Stimulated activated CD8-positive, alpha-beta memory T cell treated with anti-CD3 and anti-CD28 coated beads, Interleukin-4, amount 100 ng/mL, for 48 hours (primary cell): Measurements from ENCODE around the gene SLC24A3.
"Not testable (repeated sequence)": the region's sequence is repeated elsewhere in the genome, so short reads cannot be mapped to it uniquely, and the experiment has no call there.

Experiments
- DNase-seq: peaks from one replicate; pipeline ENCODE4 v3.0.0-alpha.2; 2020

Gene SLC24A3

DNA sequence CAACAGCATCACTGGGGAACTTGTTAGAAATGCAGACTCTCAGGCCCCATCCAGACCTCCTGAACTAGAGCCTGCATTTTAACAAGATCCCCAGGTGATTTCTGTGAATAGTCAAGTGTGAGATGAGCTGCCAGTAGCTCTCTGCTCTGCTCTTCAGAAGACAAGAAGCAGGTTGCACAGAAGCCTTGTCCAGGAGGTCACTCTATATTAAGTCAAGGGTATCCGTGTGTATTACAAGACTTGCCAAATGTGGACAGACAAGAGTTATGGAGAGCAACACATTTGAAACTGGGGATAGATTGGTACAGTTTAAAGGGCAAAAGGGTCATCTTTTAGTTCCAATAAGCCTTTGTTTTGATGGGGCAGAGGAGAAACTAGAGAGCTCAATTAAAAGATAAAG lies 522.4 kb downstream of the SLC24A3 start:
- DNase-seq, result no peak

DNA sequence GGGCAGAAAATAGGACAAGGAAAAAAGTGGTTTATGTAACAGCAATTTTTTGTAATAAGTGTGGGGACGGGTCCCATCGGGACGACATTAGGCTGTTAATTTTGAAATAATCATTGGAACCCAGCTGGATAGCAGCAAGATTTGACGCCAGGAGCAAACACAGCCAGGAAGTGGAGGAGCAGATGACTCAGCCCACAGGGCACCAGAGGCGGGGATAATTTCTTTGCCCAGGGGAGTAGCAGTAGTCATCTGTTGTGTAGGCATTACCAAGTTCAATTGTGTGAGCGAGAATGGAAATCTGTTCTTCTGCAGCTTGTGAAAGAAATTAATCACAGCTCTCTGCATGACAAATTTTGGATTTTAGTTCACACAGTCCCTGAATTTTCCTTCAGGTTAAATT lies 523.0 kb downstream of the SLC24A3 start:
- no peak for DNase-seq

GRCh38 chr20:19737025-19737424 lies 524.6 kb downstream of the SLC24A3 start:
- no peak for DNase-seq

DNA sequence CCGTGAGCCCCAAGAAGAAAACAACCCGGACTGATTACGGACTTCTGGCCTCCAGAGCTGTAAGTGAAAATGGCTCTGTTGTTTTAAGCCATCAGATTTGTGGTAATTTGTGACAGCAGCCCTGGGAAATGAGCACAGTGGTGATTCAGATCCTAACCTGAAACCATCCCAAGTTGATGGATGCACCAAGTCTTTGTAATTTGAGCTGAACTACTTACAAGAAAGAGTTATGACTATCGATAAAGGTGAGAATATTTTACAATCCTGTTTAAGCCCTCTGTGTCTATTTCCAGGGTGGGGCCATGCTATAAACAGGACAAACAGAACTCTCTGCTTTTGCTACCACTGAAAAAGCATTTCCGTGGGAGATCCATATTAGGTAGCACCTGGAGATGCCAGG lies 526.5 kb downstream of the SLC24A3 start:
- no peak for DNase-seq

GRCh38 chr20:19739351-19739750 lies 526.9 kb downstream of the SLC24A3 start:
- DNase-seq, result no peak

GRCh38 chr20:19740512-19740911 lies 528.1 kb downstream of the SLC24A3 start:
- DNase-seq, result no peak

- no peak for DNase-seq
Observed at GRCh38 chr20:19741924-19742323, 529.5 kb downstream of the SLC24A3 start.

- no peak for DNase-seq
Observed at GRCh38 chr20:19742974-19743639, 530.7 kb downstream of the SLC24A3 start.

GRCh38 chr20:19743640-19743995 lies 531.2 kb downstream of the SLC24A3 start:
- DNase-seq, result no peak

- no peak for DNase-seq
Observed at GRCh38 chr20:19745106-19745505, 532.7 kb downstream of the SLC24A3 start.

GRCh38 chr20:19745584-19745983 lies 533.1 kb downstream of the SLC24A3 start:
- no peak for DNase-seq

DNA sequence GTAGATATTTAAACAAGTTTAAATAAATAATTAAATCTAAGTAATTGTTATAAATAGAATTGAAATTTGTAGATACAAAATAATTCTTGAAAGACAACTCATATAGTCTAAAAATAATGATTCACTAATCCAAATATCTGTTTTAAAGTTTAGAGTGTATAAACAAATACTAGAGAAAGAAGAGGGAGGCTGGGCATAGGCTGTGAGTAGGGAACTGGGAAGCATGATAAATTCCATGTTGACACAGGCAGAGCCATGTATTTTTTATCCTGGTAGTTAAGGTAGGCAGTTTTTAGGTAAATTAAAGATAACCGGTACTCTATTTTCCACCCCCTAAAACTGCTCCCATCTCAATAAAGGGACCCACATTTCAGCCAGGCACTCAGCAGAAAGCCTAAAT lies 534.0 kb downstream of the SLC24A3 start:
- no peak for DNase-seq

DNA sequence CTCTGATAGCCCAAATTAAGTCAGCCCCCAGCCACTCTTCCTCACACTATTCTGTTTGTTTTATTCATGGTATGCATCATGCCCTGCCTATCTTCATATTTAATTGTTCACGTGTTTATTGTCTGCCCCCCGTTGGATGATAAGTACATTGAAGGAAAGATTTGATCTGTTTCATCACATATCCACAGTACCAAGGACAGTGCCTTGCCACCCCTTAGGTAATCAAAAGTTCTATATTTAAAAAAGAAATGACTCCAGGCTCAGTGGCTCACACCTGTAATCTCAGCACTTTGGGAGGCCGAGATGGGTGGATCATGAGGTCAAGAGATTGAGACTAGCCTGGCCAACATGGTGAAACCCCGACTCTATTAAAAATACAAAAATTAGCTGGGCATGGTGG lies 535.5 kb downstream of the SLC24A3 start:
- DNase-seq, result no peak

DNA sequence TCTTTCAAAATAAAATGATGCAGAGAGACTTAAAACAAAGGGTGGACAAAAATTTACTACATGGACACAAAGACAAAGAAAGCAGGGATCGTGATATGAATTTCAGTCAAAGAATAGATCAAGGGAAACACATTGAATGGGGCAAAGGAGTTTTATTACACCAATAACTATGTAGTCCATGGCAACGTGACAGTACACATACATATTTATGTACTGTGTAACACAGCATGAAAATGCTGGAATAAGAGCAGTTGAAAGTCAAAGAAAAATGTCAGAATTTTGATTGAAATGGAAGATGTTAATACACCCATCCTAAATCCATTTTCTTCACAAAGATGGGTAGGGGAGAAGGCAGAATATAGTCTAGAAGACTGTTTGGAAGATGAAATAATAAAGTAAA lies 536.2 kb downstream of the SLC24A3 start:
- DNase-seq, result no peak

DNA sequence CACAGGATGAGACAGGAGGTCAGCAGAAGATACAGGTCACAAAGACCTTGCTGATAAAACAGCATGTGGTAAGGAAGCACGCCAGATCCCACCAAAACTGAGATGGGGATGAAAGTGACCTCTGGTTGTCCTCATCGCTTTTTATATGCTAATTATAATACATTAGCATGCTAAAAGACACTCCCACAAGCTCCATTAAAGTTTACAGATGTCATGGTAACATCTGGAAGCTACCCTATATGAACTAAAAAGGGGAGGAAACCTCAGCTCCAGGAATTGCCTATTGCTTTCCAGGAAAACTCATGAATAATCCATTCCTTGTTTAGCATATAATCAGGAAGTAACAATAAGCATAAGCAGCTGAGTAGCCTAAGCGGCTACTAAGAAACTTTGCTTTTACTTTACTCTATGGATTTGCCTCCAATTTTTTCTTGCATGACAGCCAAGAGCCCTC lies 537.2 kb downstream of the SLC24A3 start:
- no peak for DNase-seq

- DNase-seq, result no peak
Observed at GRCh38 chr20:19750101-19750606, 537.7 kb downstream of the SLC24A3 start.

DNA sequence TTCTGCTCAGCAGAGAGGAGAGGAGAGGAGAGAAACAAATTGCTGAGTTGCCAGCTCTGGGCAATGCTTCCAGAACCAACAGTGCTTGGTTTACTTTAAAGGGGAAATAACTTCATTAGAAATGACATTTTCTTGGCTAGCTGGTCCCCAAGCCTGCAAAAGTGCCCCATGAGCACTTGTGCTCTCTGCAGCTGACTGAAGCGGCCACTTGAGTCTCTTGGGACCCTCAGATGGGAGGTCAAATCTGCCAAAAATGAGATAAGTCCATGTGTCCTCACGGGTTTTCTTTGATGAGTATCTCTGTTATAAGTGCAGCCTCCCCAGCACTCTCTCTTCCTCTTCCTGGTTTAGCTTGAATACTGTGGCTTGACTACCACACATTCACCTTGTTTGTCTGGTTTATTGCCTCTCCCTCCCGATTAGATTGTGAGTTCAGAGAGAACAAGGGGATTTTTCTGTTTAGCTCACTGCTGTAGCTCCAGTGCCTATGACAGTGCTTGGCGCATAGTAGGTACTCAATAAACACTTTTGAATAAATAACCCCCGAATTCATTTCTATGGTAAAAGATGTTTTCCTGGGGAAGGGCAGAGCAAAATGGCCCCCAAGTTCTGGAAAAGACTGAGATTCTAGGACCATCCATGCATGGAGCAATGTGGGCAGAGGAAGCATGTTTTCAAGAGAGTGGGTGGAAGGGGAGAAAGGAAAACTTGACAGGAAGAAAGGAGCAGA lies 538.6 kb downstream of the SLC24A3 start:
- DNase-seq, result no peak

- not testable (repeated sequence) for DNase-seq
Observed at GRCh38 chr20:19754201-19754600, 541.8 kb downstream of the SLC24A3 start.

- no peak for DNase-seq
Observed at GRCh38 chr20:19756761-19757486, 544.5 kb downstream of the SLC24A3 start.

DNA sequence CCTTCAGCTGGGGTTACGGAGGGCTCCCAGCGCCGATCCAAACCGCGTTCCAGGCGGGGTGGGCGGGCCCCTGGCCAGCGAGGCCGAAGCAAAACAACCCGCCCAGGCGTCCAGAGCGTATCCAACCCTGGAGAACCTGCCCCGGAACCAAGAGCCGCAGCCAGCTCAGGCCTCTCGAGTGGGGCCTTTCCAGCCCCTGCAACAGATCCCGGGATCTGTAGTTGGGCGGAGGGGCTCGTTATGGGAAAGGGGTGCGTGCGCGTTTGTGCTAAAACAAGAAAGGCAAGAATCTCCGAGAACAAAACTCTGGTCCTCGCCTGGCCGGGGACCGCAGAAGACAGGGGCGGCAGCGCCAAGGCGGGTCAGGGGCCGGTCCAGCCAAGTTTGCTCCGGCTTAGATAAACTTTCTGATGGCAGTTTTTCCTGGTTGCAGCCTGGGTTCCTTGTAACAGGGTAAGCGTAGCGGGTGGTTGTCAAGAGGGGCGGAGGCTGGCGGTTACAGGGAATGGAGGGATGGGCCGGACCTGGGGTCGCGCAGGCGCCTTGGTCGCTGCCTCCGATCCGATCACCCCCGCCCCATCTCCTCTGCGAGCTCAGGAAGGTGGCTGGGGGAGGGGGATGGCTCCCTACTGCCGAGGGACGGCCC lies 545.2 kb downstream of the SLC24A3 start:
- DNase-seq, result peak; percentile 26

- DNase-seq, result no peak
Observed at GRCh38 chr20:19758133-19758500, 545.7 kb downstream of the SLC24A3 start, which contains the start of gene RIN2. Gene RIN2 (plus strand): TSS chr20:19758258. CDS start chr20:19889602, 131,344 bp downstream.

DNA sequence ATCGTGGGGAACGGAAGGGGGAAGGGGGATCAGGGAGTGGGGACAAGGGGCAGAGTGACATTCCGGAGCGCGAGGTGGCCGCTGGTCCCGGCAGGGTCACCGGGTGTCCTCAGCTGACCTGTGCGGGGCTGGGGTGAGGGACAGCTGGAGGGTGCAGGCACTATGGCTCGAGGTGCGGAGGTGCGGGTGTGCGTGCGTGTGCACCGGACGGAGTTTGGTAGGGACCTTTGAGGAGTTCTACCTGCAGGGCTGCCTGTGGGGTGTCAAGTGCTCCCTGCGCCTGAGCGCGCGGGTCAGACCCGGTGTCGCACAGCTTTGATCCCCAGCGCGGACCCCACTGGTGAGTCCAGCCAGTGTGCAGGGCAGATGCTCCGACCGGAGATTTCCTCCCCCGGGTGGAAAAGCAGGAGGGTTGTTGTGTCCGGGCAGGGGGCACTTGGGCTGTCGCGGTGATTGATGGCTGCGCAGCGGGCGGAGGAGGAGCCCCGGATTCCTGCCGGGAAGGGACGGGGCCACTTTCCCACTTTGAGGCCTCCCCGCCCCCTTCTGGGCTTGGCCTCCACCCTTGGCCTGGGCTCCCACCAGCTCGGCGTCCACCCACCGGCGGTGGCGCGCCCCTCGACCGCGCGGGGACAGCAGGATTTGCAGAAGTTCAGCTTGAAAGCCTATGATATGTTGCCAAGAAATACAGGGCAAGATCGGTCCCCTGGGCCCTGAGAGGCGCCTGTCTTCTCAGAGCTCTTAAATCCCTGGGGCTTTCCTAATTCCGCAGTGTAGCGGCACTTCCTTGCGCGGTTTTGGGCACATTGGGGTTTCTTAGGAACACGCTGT lies 546.3 kb downstream of the SLC24A3 start:
- no peak for DNase-seq
